Epithelial cell of esophagus (primary cell): ENCODE results near the gene TACC2.

Source experiments
- DNase-seq: peaks from one replicate; pipeline ENCODE4 v3.0.0; 2010; ENCODE audit warnings: low read depth
- H3K4me3 ChIP-seq: 2 replicates; pipeline ENCODE4 v1.5.1; 2011; ENCODE audit warnings: mild to moderate bottlenecking, low read length, control low read depth
- CTCF ChIP-seq: IDR thresholded peaks from 2 replicates; pipeline ENCODE4 v1.5.1; 2011; ENCODE audit warnings: low read depth, mild to moderate bottlenecking, low read length, control low read depth, inconsistent platforms; ENCODE audit not compliant: insufficient read depth; ENCODE audit errors: missing control alignments

TACC2 gene

GRCh38 chr10:122116331-122116730 is 127.4 kb downstream of the TACC2 start:
- TF ChIP-seq CTCF: no peak
- no peak overlapping the region for H3K4me3 ChIP-seq
- DNase-seq: peak; percentile 63

- TF ChIP-seq CTCF: no peak
- DNase-seq: no peak
- H3K4me3 ChIP-seq: no peak overlapping the region
These were observed 128.5 kb downstream of the TACC2 start for GRCh38 chr10:122117475-122117874.

- no peak for DNase-seq
- H3K4me3 ChIP-seq: no peak overlapping the region
- TF ChIP-seq CTCF: no peak
These were observed 131.2 kb downstream of the TACC2 start for GRCh38 chr10:122120008-122120744.

- TF ChIP-seq CTCF: no peak
- no peak for DNase-seq
These were observed 132.1 kb downstream of the TACC2 start for GRCh38 chr10:122121059-122121458.

GRCh38 chr10:122122493-122122892 is 133.5 kb downstream of the TACC2 start:
- DNase-seq: no peak
- H3K4me3 ChIP-seq: no peak overlapping the region
- no peak for TF ChIP-seq CTCF

More at GRCh38 chr10:122121059-122121458, 132.1 kb downstream of the TACC2 start:
- H3K4me3 ChIP-seq: no peak overlapping the region

GRCh38 chr10:122123186-122123585 is 134.2 kb downstream of the TACC2 start:
- no peak for DNase-seq
- H3K4me3 ChIP-seq: no peak overlapping the region
- TF ChIP-seq CTCF: no peak

- no peak overlapping the region for H3K4me3 ChIP-seq
- no peak for DNase-seq
- no peak for TF ChIP-seq CTCF
These were observed 135.4 kb downstream of the TACC2 start for GRCh38 chr10:122124342-122124741.
